Gastroesophageal sphincter (tissue), 3 donors: Measurements from ENCODE around the gene CEBPG.

Source experiments
- EP300 ChIP-seq: sonication (generic); formaldehyde crosslinking; IDR thresholded peaks from one replicate; pipeline ENCODE4 v1.6.1; 2017; ENCODE audit warnings: antibody characterized with exemption, mild to moderate bottlenecking
- POLR2A ChIP-seq, 2 donors: fragments of 450-650 bp; IDR thresholded peaks; one replicate each; pipeline ENCODE4 v1.6.1; 2017; ENCODE audit warnings: antibody characterized with exemption in 2 of 2, mild to moderate bottlenecking in 2 of 2, moderate library complexity in 1 of 2
- POLR2AphosphoS5 ChIP-seq: sonication (generic); formaldehyde crosslinking; IDR thresholded peaks from one replicate; pipeline ENCODE4 v1.6.1; 2017; ENCODE audit warnings: antibody characterized with exemption
- TF ChIP-seq, protein P1 (sequence below), 4 experiments: fragments of 200-600 bp in 2 of 4; fragments of 450-650 bp in 2 of 4; sonication (generic) in 1 of 4; IDR thresholded peaks; one replicate each; pipeline ENCODE4 v1.5.1; 2017 to 2019; ENCODE audit warnings: antibody characterized with exemption in 4 of 4, mild to moderate bottlenecking in 2 of 4, moderate library complexity in 2 of 4

DNA sequence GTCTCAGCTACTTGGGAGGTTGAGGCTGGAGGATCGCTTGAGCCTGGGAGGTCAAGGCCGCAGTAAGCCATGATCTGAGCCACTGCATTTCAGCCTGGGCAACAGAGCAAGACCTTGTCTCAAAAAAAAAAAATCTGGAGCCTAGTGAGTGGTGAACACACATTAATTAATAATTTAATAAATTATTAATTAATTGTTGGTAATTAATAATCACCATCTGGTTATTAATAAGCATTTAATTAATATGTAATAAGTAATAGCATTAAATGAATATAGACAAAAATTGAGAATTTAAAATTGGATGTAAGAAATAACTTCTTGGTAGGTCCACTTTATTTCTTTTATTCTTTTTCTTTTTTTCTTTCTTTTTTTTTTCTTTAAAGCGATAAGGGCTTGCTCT lies 39.2 kb upstream of the CEBPG start:
- TF ChIP-seq, protein P1, sequence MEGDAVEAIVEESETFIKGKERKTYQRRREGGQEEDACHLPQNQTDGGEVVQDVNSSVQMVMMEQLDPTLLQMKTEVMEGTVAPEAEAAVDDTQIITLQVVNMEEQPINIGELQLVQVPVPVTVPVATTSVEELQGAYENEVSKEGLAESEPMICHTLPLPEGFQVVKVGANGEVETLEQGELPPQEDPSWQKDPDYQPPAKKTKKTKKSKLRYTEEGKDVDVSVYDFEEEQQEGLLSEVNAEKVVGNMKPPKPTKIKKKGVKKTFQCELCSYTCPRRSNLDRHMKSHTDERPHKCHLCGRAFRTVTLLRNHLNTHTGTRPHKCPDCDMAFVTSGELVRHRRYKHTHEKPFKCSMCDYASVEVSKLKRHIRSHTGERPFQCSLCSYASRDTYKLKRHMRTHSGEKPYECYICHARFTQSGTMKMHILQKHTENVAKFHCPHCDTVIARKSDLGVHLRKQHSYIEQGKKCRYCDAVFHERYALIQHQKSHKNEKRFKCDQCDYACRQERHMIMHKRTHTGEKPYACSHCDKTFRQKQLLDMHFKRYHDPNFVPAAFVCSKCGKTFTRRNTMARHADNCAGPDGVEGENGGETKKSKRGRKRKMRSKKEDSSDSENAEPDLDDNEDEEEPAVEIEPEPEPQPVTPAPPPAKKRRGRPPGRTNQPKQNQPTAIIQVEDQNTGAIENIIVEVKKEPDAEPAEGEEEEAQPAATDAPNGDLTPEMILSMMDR (IDR thresholded peaks at IDR 0.05) = no peak
- no peak for TF ChIP-seq POLR2A (IDR thresholded peaks at IDR 0.05)
- TF ChIP-seq EP300 = no peak
- no peak for TF ChIP-seq POLR2AphosphoS5
